GM21390 (cell line): Measurements from ENCODE around the gene SLC25A29.
"Not testable (repeated sequence)": the region's sequence is repeated elsewhere in the genome, so short reads cannot be mapped to it uniquely, and the experiment has no call there.

Experiments
- ATAC-seq: cut with Tn5 transposase; IDR thresholded peaks from one replicate; pipeline ENCODE4 v1.9.1; 2021; ENCODE audit not compliant: unreplicated experiment

The SLC25A29 gene

DNA sequence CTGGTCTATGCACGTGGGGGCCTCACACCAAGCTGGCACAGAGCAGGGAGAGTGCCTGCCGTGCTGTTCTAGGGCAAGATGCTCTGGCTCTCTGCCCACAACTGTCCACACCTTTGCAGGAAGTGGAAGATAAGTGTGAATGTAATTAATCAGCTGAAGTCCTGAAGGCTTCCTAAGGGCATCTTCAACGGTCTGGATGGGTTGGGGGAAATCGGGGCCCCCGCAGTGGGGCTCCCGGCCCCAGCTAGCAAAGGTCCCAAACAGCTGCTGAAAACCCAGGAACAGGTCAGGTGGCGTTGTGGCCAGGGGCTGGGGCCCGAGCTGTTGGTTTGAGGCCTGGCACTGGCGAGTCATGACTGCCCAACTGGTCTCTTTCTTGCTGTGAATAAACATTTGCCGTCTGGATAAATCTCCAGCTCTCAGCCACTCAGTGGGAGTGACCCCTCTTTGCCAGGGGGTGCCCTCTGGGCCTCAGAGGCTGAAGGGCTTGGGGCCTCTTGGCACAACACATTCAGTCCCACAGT is 6.7 kb upstream of the SLC25A29 start:
- no peak for ATAC-seq

DNA sequence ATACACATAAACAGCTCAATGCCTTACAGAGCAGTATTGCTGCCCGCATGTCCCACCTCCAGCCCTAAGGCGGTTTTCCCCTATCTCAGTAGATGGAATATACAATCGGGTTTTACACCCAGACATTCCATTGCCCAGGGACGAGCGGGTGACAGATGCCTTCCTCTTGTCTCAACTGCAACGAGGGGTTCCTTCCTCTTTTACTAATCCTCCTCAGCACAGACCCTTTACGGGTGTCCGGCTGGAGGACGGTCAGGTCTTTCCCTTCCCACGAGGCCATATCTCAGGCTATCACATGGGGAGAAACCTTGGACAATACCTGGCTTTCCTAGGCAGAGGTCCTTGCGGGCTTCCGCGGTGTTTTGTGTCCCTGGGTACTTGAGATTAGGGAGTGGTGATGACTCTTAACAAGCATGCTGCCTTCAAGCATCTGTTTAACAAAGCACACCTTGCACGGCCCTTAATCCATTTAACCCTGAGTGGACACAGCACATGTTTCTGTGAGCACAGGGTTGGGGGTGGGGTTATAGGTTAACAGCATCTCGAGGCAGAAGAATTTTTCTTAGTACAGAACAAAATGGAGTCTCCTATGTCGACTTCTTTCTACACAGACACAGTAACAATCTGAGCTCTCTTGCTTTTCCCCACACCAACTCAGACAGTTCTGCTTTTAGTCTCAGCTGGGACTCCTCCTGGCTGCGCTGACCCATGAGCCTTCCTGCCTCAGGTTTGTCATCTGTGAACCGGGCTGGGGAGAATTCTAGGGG is 6.0 kb upstream of the SLC25A29 start:
- ATAC-seq, result not testable (repeated sequence)

DNA sequence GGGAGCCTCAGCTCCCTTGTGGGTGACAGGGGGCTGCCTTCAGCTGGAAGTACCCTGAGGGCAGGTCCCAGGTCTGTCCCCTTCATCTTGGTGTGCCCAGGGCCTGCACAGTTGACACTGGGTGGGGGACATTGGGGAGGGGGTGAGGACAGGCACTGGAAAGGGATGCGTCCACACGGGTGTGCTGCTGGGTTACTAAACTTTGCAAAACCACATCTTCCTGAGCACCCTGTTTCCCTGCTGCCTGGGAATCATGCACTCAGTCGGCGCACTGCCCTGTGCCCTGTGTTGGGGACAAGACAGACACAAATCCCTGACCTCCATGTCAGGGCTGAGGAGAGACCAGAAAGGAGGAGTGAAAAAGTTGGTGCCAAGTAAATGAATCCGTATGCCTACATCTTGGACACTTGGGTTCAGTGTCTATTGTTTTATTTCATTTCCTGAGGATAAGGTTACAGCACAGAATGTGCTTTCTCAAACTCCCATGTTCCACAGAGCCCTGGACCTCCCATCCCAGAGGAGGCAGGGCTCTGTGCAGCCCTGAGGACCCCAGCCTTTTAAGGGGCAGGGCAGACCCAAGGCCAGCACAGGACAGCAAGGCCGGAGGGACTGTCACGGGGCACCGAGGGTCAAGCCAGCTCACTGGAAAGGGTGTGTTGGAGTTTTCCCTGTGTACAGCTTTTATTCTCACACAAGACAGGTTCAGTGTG is 2.9 kb upstream of the SLC25A29 start:
- ATAC-seq, result no peak

DNA sequence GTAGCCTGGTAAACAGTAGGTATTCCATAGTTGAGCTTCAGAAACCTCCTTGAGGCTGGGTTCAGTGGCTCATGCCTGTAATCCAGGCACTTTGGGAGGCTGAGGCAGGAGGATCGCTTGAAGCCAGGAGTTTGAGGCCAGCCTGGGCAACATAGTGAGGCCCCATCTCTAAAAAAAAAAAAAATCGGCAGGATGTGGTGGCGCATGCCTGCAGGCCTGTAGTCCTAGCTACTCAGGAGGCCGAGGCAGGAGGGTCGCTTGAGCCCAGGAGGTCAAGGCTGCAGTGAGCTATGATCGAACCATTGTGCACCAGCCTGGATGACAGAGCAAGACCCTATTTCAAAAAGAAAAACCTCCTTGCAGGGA is 2.2 kb upstream of the SLC25A29 start:
- not testable (repeated sequence) for ATAC-seq

DNA sequence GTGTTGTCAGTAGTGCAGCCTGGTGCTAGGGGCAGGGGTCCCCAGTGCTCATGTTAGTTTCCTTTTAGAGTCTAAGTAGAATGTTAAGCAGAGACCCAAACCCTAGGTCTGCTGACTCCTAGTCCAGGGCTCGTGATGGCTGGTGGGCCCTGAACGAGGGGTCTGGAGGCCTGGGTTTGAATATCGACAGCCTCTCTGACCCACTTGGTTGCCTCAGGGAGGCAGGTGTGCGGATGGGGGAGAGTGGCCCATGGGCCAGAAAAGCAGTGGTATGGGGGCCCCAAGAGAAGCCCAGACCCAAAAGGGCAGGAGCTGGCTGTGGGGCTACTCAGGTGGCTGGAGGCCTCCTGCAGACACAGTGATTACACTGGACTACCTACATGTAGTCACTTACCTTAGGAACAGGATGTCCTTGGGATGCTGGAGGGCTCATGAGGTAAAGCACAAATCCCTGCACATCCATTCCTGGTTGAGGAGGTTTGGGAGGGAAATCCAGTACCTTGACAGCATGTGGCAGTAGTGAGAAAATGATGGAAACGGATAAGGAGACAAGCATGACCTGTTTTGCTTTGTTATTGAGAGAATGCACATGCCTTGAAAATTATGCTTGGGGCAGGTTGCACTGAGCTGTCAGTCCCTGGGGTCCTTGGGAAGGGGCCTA is 1.7 kb upstream of the SLC25A29 start:
- no peak for ATAC-seq

DNA sequence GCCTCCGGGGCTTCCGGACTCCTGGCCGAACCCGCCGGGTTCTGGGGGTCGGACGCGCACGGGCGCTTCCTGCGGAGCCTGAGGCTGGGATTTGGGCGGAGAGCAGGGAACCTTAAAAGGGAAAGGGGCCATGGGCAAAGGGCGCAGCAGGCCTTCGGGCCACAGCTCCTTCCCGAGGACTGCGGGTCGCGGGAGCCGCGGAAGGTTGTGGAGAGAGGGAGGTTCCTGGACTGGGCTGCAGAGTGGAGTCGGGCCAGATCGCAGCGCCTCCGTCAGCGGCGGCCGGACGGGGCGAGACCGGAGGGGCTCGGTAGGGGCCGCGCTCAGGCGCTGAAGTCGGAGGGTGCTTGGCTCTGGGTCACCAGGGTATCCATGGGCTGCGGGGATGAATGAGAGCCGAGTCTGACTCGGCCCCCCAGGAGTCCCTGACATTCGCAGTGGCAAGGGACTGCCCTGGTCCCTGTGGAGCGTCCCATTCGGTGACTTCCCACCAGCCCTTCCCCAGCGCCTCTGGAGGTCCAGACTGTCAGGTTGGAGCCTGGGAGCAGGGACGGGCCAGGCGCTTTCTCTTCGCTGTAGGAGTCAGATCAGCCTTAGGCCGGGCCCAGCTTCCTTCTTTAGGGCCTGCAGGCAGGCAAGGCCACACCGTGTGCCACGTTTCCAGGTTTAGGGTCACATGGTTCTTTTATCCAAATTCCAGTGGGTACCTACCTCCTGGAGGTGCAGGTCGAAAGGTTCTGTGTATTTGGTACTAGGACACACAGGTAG is 938 bp upstream of the SLC25A29 start:
- ATAC-seq, result peak; percentile 6

DNA sequence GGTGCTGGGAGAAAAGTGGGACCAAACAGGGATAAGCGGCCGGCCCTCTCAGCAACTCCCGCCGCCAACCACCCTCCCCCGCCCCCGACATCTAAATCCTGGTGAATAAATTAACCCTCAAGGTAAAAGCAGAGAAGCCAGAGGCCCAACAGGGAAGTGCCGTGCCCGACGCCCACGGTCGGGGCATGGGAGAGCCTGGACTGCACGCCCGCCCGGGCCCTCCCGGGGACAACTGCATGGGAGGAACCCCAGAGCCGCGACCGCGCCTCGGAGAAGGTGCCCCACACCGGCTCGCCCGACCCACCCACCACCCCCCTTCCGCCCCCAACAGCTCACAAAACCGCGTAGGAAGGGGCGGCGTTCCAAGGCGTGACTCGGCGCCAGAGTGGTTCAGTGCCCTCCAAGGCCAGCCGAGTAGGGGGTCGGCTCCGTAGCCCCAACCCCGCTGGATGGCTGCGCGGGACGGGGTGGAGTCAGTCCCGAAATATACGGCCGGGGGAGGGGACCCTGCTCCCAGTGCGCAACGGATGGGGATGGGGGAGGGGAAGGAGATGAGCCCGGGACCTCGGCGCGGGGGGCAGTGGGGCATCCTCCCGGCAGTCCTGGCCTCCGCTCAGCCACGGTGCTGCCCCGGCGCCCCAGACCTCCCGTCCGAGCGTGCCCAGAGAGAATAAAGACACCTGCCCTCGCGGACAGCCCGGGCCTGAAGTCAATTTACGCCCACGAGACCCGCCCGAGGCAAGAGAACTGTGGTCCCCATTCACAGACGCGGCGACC is 732 bp downstream of the SLC25A29 start:
- peak; percentile 1 for ATAC-seq

DNA sequence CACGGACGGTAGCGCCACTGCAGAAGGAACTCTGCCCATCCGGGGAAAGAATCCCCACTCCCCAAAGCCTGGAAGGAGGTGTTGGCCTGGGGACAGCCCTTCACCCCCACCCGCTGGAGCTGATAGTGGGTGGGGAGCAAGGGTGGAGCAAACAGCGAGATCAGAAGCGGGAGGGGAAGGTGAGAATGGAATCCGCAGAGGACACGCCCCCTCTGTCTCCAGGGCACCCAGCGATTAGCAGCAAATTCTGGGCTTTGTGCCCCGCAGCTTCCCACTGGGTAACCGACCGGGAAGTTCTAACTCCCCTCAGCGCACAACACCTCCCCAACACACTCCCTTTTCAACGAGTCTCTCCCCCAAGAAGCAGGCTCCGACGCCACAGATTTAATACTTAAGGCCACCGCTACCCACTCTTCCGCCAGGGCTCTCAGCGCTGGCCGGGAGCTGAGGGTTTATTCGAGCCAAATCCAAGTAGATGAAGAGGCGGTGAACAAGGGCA is 1.4 kb downstream of the SLC25A29 start:
- no peak for ATAC-seq

DNA sequence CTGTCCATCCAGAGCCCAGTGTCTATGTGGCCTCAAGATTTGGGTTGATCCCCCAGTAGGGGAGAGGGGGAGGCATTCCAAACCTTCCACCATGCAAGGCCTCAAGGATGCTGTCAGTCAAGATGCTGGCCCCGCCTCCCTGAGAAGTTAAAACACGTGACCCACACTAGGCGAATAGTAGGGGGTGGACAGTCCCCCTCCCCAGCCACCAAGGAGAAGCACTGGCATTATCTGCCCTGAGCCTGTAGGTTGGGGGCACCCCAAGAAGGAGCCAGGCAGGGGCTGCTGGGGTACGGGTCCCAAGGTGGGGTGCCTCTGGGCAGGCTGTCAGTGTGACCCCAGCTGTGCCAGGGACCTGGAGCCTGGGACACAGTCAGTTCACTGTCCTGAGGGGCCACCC is 2.3 kb downstream of the SLC25A29 start:
- ATAC-seq, result no peak

DNA sequence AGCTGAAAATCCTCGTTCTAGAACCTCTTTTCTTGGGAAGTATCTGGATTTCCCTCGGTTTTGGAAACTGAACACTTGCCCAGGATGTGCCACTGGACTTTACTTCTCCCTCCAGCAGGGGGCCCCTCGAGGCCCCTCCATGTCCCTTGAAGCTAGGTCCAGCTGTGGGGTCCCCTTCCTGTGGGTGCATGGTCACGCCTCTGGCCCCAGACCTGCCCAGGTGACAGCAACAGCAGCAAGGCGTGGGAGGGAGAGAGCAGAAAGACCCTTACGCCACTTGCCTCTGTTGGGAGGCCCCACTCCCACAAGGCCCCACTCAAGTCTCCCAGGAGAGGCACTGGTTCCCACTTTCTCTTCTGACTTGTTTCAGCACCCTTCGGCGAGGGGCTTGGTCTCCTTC is 3.1 kb downstream of the SLC25A29 start:
- no peak for ATAC-seq

DNA sequence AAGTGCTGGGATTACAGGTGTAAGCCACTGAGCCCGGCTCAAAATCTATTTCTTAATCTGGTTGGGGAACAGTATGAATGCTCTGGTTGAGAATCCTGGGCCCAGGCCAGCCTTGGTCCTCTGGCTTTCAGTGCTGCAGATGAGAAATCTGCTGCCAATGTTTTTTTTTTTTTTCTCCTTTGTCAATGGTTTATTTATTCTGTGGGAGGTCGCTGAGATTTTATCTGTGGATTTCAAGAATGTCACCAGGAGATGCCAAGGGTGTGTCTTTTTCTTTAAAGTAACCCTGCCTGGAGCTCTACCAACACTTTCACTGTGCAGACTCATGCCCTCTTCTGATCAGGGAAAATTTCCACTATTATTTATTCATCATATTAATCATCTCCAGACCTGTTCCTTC is 3.6 kb downstream of the SLC25A29 start:
- ATAC-seq, result no peak

DNA sequence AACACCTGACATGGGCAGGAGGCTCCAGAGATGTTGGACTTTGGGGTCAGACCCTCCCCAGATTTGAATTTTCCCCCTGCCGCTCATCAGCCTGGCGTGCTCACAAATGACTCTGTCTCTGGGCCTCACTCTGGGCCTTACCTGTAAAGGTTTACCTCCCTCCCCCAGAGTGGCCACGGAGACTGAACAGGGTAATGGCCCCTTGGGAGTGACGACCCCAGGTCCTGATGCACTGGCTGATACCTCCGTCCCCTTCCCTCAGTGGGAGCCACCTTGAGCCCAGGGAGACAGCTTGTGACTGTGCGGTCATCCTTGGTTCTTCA is 7.0 kb downstream of the SLC25A29 start:
- ATAC-seq, result no peak

DNA sequence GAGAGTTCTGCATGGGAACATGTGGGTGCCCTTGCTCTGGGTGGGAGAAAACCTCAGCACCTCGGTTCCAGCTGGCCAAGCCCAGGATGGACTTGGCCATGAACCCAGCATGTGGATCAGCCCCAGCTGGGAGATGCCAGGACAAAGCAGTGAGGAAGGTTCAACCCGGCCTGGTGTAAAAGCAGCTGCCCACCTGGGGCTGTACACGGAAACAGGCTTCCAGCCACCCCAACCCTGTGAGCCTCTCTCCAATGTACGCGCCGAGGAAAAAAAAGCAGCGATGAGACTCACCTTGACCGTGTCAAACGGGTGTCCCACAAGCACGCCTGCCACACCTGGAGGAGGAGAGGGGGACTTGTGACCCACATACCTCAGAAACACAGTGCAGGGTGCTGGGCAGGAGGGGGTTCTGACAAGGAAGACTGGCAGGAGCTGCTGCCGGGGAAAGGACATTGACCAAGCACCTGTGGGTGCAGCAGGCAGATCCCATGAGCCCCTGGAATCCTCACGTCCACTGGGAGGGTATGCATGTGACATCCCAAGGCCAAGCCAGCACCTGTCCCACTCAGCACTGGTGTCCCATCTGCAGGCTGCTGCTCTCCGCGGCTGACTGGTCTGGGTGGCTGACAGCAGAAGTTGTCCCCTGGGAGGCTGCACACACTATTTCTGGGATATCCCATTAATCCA is 7.5 kb downstream of the SLC25A29 start:
- ATAC-seq, result no peak

DNA sequence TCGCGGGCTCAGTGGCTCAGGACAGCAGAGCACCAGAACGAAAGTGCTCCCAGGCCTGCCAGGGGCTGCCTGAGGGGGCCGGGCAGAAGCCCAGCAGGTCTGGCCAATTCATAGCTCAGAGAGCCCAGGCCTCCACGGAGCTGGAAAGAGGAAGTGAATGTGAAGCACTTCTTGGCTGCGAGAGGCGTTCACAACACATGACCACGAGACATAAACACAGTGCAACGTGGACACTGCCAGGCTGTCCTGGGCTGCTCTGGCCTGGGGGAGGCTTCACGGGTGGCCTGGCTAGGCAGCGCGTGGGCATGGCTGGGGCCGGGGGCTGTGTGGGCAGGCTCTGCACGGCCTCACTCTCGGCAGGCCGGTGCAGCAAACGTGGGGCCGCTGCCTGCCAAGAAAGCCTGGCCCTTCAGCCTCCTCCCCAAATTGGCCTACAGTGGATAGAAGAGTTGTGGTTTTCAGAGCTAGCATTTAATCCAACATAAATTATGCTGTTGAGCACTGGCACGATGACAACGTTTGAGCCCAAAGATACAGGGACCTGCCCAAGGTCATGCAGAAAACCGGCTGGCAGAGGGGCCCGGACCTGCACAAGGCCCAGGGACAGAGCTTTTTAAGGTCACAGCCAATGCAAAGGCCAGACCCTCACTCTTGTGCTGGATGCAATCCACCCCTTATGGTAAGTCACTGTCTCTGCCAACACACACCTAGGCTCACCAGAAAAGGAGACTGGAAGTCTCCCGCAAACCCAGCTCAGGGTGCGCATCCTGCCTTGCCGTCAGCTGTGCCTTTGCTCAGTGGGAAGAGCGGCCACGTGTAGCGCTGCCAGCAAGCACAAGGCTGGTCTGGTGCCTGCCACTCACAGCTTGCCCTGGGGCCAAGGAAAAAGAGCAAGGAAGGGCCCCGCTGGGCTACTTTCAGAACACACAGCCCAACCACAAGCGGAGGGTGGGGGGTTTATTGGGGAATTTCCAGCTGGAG is 8.6 kb downstream of the SLC25A29 start:
- ATAC-seq, result peak; percentile 91

DNA sequence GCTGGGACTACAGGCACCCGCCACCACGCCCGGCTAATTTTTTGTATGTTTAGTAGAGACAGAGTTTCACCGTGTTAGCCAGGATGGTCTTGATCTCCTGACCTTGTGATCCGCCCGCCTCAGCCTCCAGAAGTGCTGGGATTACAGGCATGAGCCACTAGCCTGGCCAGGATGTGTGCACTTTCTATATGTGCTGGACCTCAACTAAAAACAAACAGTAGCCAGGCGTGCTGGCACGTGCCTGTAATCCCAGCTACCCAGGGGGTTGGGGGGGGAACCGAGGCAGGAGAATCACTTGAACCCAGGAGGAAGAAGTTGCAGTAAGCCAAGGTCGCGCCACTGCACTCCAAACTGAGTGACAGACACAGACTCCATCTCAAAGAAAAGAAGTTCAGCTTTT is 9.5 kb downstream of the SLC25A29 start:
- ATAC-seq, result not testable (repeated sequence)

DNA sequence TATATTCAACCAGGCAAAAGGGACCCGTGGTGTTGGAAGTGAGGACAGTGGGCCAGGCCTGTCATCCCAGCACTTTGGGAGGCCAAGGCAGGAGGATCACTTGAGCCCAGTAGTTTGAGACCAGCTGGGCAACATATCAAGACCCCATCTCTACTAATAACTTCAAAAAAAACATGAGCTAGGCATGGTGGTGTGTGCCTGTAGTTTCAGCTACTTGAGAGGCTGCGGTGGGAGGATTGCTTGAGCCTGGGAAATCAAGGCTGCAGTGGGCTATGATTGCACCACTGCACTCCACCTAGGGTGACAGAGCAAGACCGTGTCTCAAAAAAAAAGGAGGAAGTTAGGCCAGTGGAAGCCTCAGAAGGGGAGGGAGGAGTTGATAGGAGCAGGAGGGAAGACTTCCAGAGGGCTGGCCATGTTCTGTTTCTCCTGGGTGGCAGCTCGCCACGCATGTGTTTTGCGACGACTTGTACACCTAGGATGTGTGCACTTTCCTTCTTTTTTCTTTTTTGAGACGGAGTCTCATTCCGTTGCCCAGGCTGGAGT is 10.1 kb downstream of the SLC25A29 start:
- ATAC-seq, result no peak

DNA sequence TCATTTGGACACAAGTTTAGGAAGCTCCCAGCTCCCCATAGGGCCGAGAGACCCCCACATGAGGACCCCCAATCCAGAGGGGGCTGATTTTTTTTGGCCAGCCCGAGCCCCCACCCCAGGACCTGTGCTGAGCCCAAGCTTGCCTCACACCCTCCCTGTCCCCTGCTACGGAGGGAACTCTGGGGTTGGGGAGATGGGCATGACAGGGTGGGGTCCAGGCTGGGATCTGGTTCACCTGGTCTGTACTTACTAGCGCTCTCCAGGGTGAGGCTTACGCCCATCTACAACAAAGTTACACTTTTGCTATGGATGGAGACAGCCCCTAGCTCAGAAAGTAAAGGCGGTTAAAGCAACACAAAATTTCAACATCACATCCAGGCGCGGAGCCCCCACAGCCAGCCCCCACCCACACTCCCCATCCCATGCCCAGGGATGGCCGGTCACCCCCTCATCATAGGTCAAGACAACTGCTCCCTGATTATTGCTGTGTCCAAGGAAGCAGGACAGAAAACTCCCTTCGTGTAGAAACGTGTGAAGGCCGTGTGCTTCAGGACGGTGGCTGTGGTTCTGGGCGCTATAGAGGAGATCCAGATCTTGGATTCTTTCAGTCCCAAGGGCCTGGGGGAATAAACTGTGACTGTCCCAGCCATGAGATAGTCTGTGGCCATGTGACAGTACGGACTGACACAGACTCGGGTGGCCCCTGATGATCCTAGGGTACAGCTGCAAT is 10.7 kb downstream of the SLC25A29 start:
- no peak for ATAC-seq

DNA sequence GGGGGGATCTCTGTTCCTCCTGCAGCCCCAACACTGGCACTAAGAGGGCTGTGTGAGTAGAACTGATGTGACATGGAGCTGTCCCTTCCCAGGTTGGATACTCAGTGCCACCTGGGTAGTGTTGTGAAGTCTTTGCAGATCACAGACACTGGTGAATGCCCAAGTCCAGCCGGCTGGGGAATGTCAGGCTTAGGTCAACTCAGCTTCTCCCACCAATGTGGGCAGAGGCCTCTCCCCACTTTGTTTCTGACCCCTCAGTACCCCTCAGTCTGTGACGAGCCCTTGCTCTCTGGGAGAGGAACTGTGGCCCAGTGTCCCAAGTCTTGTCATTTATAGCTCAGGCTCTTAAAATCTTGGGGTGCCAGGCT is 11.3 kb downstream of the SLC25A29 start:
- ATAC-seq, result no peak
